ENCODE results near the gene CACNB4.
A peak's percentile ranks its signal among the peaks of the same experiment; 100 is the strongest.
"Not testable (repeated sequence)": the region's sequence is repeated elsewhere in the genome, so short reads cannot be mapped to it uniquely, and the experiment has no call there.

Gene CACNB4

DNA sequence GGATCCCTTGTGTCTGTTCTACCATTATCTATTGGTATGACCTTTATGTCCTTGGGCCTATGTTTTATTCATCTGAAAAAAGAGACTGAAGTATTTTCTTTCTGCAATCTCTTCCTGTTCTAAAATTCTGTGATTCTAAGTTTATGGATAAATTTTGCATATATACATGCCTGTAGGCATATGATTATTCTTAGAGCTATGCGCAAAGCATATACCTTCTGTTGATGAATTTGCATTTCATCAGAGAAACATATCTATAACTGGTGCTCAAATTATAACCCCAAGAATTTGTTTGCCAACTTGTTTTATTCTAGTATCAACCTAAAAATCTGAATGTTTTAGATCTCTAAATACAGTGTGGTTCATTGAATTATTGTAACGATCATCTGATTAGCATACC, 6.7 kb downstream of the CACNB4 start:
- Histone ChIP-seq H3K27ac (no peak overlapping the region), H3K4me3 (no peak overlapping the region)

DNA sequence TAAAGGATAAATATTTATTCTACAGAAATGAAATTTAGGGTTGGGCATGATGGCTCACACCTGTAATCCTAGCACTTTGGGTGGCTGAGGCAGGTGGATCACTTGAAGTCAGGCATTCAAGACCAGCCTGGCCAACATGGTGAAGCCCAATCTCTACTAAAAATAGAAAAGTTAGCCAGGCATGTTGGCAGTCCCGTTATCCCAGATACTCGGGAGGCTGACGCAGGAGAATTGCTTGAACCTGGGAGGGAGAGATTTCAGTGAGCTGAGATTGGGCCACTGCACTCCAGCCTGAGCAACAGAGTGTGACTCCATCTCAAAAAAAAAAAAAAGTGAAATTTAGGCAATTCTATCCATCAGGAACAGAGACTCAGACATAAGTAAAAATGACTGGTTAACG, 8.1 kb downstream of the CACNB4 start:
- H3K27ac ChIP-seq, H3K4me3 ChIP-seq: not testable (repeated sequence)

DNA sequence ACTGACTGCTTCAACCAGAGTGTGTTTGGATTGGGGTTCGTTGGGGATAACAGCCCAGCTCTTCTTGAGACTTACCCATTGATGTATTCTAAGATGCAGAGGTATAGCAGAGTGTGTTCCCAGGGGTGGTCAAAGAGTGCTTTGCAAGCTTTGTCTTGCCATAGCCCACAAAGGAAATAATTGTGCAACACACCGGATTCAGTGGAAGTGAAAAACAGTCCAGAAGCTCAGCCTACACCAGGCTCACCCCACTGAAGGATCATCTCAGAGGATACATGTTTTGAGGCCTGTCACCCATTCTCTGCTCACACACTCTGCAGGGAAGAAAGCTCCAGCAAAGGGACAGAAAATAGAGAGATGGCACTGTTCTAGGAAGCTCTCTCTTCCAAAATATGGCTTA, 9.6 kb downstream of the CACNB4 start:
- Histone ChIP-seq H3K4me3 (no peak overlapping the region), H3K27ac (no peak overlapping the region)

DNA sequence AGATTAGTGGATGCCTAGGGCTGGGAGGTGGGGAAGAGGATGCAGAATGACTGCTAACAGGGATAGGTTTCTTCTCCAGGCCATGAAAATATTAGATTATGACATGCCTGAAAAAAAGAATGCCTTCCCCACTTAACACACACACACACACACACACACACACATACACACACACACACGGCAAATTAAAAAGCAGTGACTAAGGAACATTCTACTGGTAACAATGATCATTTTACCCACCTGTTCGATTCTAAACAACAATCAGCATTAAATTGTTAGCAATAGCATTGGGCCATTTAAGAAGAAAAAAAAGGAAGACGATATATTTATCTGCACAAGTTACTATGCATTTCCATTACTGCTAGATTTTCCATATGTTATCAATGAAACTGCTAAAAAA, 10.8 kb downstream of the CACNB4 start:
- Histone ChIP-seq H3K4me3 (no peak overlapping the region), H3K27ac (no peak overlapping the region)

DNA sequence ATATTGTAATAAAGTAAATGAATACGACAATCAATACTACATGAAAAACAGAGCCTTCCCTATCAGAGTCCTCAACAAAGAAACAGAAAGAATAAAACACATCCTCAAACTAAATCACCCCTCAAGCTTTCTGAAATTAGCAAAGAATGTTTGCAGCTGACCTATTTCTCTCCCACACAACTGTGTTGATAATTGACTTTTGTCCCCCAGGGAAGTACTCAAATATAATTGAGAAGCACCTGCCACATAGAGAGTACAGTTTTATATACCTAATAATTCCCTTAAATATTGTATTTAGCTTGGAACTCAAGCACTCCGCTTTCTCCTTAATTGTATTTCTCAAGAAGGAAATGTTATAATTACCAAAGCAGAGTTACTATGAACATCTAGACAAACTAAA, 12.6 kb downstream of the CACNB4 start:
- Histone ChIP-seq H3K27ac (no peak overlapping the region), H3K4me3 (no peak overlapping the region)

DNA sequence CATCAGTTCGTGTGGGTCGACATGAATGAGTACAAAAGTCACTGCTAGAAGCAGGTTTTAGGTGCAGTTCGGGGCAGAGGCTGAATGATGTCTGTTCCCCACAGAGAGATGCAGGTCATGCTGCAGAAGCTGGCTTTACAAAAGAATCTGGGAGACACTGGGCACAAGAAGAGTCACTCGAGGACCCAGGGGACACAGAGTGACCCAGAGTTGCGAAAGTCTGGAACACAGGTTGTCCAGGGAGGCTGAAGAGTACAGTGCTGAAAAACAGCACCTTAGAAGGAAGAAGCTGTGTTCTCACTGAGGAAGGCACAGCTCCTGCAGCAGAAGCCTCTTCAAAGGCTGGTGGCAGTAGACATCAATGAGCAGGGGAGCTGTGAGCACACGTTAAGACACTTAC, 14.8 kb downstream of the CACNB4 start:
- Histone ChIP-seq H3K4me3 (no peak overlapping the region), H3K27ac (no peak overlapping the region)

DNA sequence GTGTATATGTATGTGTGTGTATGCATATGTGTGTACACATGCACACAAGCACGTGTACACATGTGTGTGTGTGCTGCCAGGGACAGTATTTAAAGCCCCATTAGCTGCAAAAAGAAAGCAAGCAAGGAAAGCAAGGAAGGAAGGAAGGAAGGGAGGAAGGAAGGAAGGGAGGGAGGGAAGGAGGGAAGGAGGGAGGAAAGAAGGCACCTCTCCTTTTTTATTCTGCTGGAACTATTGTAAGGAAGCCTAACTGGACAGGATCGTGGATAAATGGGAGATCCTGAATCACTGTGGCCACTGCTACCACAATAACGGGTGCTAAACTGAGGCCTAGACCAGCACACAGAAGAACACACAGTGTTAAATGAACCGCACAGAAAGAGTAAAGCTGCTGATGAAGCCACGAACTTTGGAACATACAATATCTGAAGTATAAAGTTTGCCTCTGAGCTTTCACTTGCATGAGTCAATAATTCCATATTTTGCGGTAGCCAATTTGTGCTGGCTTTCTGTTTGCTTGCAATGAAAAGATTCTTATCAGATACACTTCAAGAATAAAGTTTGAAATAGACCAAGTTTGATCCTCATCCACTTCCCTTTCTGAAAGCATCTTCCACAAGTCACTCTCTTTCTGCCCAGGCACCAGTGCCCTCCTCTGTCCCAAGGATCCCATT, 15.5 kb downstream of the CACNB4 start:
- no peak overlapping the region for H3K4me3 ChIP-seq
- no peak overlapping the region for H3K27ac ChIP-seq

DNA sequence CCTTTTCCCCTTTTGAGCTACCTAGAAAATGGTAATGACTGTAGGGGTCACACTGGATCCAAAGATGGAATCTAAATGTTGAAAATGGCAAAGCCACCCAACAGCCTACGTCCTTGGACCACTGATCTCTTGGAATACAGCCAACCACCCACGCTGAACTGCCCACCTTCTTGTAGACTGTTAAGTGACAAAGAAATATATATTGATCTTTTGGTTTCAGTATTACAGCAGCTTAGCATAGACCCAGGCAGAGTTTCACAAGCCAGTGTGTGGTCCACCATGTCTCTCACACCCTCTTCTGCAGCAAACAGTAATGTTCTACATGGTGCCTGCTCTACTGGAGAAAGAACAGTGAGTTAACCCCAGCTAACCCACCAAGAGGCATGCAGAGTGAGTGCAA, 20.2 kb downstream of the CACNB4 start:
- H3K4me3 ChIP-seq = no peak overlapping the region

DNA sequence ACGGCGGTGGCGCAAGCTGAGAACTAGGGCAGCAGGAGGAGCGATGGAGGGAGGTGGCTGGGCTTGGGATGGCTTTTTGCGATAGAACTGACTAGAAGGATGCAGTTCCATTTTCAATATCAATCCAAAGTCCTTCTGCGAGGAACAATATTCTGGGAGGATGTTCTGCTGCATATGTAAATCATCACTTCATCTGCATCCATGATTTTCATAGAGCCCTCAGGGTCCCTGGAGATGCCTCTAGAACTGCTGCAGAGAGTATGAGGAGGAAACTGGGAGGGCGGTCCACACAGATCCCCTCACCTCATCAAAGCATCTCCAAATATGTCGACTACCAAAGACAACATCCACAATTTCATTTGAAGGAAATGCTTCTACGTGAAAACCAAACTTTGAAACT, 20.8 kb downstream of the CACNB4 start:
- Histone ChIP-seq H3K27ac (no peak overlapping the region), H3K4me3 (no peak overlapping the region)

More for the DNA sequence above, 20.2 kb downstream of the CACNB4 start:
- no peak overlapping the region for H3K27ac ChIP-seq

DNA sequence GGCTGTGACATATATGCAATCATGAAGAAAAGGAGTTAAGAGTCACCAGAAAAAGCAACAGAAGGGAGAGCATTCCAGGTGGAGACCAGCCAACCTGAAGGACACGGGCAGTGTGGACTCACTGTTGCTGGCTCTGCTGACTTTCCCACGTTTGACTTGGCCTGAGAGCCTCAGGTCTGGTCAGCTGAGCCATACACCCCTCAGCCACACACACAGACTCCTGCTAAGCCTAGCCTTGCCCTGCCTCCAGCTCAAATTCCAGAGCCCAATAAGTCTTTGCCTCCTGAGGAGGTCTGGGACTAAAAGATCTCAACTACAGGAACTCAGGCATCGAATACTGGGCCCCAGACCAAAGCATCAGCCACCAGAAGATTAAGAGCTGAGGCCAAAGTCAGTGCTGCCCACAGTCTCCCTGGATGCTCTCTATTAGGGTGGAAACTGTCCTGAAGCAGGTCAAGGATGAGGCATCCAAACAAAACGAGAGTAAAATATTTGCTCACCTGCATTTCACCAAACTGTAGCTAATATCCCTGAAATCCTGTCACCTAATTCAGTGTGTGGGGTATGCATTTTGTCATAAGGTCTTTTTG, 23.3 kb downstream of the CACNB4 start:
- H3K4me3 ChIP-seq = no peak overlapping the region
- no peak overlapping the region for H3K27ac ChIP-seq

DNA sequence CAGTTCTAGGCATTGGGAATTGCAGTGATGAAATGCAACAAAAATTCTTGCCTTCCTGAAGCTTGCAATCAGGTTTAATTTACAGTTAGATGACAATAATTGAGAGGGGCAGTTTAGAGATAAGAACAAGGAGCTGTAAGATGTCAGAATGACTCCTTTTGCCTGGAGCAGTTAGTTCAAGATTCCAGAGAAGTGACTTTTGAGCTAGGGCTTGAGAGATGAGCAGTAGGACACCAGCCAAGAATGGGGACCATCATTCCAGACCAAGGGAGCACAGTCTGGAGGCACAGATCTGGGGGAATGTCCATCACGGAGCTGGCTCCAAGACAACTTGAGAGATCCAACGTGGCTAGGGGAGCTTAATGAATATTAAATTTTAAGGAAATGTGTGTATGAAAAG, 26.8 kb downstream of the CACNB4 start:
- no peak overlapping the region for H3K27ac ChIP-seq
- no peak overlapping the region for H3K4me3 ChIP-seq

DNA sequence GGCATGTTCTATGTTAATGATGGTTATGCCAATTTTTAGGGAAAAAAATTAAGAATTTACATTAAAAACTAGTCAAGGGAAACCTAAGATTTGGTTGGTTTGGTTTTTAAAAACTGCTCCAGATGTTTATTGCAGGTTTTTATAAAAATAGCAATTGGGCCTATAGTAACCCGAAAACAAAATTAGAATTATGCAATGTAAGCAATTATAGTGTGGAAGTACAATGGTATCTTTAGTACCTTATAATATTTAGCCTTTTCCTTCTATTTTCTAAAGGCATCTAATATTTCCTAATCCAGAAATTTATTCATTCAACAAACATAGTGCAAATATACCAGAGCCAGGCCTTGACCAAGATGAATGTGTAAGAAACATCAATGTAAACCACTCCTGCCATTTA, 27.3 kb downstream of the CACNB4 start:
- no peak overlapping the region for H3K27ac ChIP-seq

DNA sequence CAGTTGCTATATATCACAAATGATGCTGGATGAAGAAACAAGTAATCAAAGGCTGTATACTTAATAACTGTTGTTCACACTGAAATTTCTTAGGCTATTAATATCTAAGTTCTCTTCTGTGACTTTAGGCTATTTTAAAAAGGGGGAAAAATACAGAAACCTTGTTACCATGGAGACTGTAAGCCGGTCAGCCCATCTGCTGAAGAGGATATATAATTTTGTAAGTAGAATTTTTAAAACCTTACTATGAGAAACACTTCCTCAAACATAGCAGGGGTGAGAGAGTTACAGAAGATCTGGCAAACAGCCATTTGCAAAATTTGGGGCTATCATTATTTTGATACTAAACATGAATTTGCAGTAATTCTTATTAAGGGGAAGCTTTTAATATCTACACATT, 27.8 kb downstream of the CACNB4 start:
- no peak overlapping the region for H3K4me3 ChIP-seq
- H3K27ac ChIP-seq = no peak overlapping the region

More for the DNA sequence above, 27.3 kb downstream of the CACNB4 start:
- H3K4me3 ChIP-seq = no peak overlapping the region

DNA sequence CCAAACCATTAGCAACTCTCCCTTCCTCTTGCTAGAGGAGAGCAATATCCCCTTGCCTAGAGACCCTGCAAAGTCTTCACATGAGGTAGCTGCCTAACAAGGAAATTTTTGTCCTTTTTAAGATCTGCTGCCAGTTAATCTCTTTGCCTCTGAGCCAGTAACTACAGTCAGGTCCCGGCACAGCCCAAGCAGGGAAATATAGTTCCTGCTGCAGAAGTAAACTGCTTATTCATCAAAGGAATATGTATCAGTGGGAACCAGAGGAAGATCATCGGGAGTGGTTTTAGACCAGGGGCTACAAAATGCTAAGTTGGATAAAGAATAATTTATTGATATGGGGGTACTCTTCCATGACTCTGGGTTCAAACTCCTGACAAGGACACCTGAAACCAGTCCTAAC, 30.6 kb downstream of the CACNB4 start:
- no peak overlapping the region for H3K4me3 ChIP-seq
- H3K27ac ChIP-seq = peak overlapping the region in 3 of 21 experiments; percentile 23 to 70 (median 33)

DNA sequence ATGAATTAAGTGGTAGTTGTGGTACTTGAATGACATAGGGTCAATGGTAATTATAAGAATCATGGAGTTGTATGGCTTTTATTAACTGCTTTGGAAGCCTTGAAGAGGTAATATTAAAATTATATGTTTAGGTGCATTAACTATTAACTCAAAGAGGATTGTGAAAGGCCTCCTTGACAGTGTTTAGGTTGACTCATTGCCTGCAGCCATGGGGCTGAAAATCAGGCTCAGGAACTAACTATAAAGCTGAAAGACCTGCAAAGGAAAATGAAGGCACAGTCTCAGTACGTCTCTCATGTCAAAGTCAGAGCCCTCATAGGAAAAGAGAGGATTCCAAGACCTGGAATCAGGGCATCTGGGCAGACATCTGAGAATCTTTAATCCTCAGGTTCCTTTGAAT, 31.0 kb downstream of the CACNB4 start:
- H3K27ac ChIP-seq = peak overlapping the region in 3 of 21 experiments; percentile 23 to 70 (median 33)
- no peak overlapping the region for H3K4me3 ChIP-seq

DNA sequence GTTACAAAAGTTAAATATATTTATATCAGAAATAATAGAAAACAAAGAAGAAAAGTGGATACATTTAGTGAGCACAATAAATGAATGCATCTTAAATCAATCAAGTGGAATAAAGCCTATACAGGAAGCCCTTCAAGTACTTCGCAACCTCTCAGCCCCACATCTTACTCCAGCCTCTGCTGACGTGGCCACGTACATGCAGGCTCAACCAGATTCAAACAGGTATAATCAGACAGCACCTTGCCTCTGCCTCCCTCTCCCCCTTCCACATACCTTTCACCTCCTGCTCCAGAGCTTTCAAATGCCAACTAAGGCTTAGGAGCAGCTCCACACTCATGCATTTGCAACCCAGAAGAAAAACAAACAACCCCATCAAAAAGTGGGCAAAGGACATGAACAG, 32.9 kb downstream of the CACNB4 start:
- Histone ChIP-seq H3K27ac (no peak overlapping the region), H3K4me3 (no peak overlapping the region)

DNA sequence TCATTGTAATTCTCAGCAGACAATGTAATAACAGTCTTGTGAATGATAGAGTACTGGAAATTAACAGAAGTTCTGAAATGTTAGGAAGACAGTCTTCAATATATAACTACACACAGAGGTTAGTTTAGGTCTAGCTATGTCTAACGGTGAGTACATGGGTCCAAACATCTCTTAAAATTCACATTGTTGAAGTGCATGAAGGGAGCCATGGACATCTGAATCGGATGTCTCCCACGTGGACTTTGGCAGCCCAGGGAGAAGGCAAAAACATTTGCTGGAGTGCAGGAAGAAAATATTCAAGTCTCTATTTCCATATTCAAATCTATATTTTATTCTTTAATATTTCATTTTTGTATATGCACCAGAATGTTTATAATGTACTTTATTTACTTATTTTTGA, 34.8 kb downstream of the CACNB4 start:
- Histone ChIP-seq H3K27ac (peak overlapping the region in 3 of 21 experiments; percentile 44 to 61 (median 56)), H3K4me3 (no peak overlapping the region)

DNA sequence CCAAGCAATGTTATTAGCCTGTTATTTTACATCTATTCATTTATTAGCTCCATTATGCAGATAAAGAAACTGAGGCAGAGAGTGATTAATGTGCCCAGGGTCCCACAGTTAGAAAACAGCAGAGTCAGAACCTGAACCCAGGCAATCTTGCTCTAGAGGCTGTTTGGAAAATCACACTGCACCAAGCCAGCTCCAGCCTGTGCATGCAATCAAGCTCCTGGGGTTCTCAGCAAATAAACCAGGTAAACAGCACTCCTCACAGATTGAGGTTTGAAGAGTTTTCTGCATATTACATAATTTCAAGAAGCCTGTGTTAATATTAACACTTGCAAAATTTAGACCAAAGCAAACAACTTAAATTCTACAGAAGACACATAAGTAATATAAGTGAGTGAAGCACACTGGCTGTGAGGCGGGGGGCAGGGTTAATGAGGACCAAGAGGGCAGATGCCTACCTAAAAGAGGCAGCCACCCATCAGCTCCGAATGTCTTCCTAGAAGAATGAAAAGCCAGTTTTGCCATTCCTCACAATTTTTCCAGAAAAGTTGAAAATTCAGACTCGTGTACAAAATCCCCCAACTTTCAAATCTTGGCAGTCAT, 35.4 kb downstream of the CACNB4 start:
- no peak overlapping the region for H3K4me3 ChIP-seq
- H3K27ac ChIP-seq = peak overlapping the region in 3 of 21 experiments; percentile 46 to 61 (median 56)

DNA sequence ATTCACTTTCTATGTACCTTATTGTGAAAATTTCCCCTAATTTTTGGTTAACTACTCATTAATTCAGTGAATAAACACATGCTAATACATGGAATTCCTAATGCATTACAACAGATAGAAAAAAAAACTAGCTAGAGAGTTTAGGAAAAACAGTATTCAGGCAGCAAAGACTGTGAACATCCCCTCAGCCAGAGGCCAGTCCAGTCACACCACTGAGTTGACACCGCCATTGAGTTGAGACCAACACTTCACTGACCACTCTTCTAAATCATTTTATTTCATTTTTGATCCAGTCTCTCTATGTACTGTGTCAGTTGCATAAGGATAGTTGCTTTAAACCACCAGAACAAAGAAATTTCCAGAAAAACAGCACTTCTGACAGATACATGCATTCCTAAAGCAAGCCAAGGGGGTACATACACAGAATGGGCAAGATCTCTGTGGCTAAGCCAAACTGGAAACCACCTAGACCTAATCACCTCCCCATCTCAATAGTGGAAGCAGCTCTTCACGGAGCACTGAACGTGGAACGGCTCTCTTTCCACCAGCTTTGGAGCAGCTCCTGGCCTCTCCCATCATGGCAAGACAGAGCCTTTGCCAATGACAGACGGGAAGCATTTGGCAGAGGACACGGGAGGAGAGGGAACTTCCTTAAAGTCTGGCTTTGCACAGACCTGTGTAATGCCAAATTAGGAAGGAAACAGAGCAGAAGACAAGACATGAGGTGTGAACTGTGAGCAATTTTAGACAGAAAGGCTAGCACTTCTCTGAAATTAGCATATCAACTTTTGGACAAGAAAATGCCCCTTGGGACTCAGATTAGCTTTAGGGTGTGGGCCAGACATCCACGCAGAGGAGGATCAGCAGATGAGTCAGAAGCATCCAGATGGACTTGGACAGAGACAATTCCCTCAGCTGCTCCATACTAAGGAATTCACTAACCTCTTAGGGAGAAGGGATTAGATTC, 36.4 kb downstream of the CACNB4 start:
- H3K27ac ChIP-seq = peak overlapping the region in 18 of 21 experiments; percentile 10 to 87 (median 68)

DNA sequence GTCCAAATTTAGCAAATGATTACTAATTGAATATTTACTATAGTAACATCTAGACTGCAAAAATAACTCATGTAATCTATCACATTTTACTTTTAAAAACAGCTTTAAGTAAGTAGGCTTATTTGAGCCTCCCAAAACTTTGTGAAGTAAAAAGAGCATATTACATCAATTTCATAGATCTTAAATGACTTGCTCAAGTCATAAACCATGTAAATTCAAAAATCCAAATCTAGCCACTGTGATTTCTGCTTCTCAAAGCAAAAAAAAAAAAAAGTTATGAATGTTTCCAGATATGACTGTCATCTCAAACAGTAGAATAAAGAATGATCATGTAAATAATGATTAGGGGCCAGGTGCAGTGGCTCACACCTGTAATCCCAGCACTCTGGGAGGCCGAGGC, 37.5 kb downstream of the CACNB4 start:
- H3K27ac ChIP-seq = peak overlapping the region in 4 of 21 experiments; percentile 65 to 87 (median 84)
- no peak overlapping the region for H3K4me3 ChIP-seq

More for the DNA sequence above, 36.4 kb downstream of the CACNB4 start:
- H3K4me3 ChIP-seq = peak overlapping the region in 1 of 7 experiments; percentile 5
